CD1c-positive myeloid dendritic cell (primary cell): ENCODE measurements around the gene ATXN7.

ENCODE experiments used
- DNase-seq: peaks from one replicate; pipeline ENCODE4 v3.0.0-alpha.2; 2016; ENCODE audit errors: extremely low spot score

ATXN7 gene

DNA sequence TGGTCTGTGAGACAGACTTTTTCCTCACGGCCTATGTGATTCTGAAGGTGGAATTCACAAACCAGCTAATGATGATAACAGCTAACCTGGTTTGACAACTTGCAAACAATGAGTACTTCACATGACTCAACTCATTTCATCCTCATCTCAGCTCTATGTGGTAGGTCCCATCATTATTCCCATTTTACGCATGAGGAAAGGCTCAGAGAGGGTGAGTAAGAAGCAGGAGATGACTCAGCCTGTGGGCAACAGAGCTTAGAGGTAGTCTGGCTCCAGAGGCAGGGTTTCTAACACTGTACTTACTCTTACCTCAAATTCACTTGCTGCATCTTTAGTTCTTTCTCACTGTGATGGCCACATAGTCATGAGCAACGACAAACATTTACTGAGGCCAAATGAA lies 185.5 kb downstream of the ATXN7 start:
- DNase-seq: no peak

DNA sequence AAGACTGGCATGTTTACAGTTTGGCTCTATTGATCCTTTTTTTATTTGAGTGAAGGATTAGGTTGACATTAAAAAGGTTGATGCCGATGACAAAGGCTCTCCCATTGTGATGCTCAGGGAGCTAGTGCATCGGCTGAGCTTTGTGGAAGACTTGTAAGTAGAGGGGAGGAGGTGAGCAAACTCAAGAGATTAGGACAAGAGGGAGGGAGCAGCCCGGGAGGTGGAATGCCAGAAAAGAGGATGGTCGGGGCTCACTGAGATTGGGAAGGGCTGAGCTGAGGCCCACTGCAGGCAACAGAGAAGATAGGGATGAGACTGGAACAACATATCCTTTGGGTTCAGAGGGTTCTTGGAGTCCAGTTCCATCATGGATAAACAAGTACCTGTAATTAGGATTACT lies 186.2 kb downstream of the ATXN7 start:
- DNase-seq: no peak
